Naive thymus-derived CD4-positive, alpha-beta T cell (primary cell): Measurements from ENCODE around the gene RTN4R. TPM values are rescaled to one million over a fixed set of nuclear protein-coding genes. Genes with fewer than 3 reads are reported as not detected.
"Not testable (repeated sequence)": the region's sequence is repeated elsewhere in the genome, so short reads cannot be mapped to it uniquely, and the experiment has no call there.

Source experiments
- ATAC-seq: fragments of 150-1000 bp; cut with Tn5 transposase; 2 replicates; pipeline ENCODE4 v1.10.0; 2021; ENCODE audit warnings: mild to moderate bottlenecking, moderate library complexity
- CTCF ChIA-PET: fragments of 350-600 bp; sonication (Branson Sonifier 250); formaldehyde crosslinking; loops from one replicate; lab custom pipeline; 2021; ENCODE audit warnings: antibody characterized with exemption; lab: Charles Lee
- POLR2A ChIA-PET: fragments of 350-600 bp; sonication (Branson Sonifier 250); formaldehyde crosslinking; loops from one replicate; lab custom pipeline; 2021; ENCODE audit warnings: antibody characterized with exemption, inconsistent platforms; lab: Charles Lee
- DNase-seq, 9 donors: peaks; one replicate each; pipeline versions ENCODE4 v3.0.0 to v3.0.0-alpha.2; 2020 to 2022; ENCODE audit warnings: mixed read lengths in 1 of 9
- H3K27ac ChIP-seq: one replicate; pipeline ENCODE4 v1.7.0; 2013; ENCODE audit warnings: mild to moderate bottlenecking, low read depth, low read length, moderate library complexity
- H3K27me3 ChIP-seq, 2 donors: one replicate each; pipeline ENCODE4 v1.7.0; 2013; ENCODE audit warnings: low read length in 2 of 2, mild to moderate bottlenecking in 2 of 2, moderate library complexity in 2 of 2; ENCODE audit not compliant: control insufficient read depth in 2 of 2, insufficient read depth in 2 of 2
- H3K36me3 ChIP-seq, 3 experiments: 1 replicate in 2 of 3; 2 replicates in 1 of 3; pipeline ENCODE4 v1.7.0; 2013; ENCODE audit warnings: low read length in 3 of 3, mild to moderate bottlenecking in 3 of 3, moderate library complexity in 1 of 3; ENCODE audit not compliant: insufficient read depth in 3 of 3, control insufficient read depth in 2 of 3
- H3K4me1 ChIP-seq, 2 donors: one replicate each; pipeline ENCODE4 v1.7.0; 2013; ENCODE audit warnings: low read length in 2 of 2, mild to moderate bottlenecking in 2 of 2, moderate library complexity in 1 of 2; ENCODE audit not compliant: control insufficient read depth in 2 of 2, insufficient read depth in 2 of 2
- H3K4me3 ChIP-seq: 2 replicates; pipeline ENCODE4 v1.7.0; 2013; ENCODE audit warnings: mild to moderate bottlenecking, low read length
- H3K9me3 ChIP-seq, 3 experiments: 1 replicate in 2 of 3; 2 replicates in 1 of 3; pipeline ENCODE4 v1.7.0; 2013; ENCODE audit warnings: low read length in 3 of 3; ENCODE audit not compliant: control insufficient read depth in 2 of 3
- H3K27ac Mint-ChIP-seq, 9 donors: one replicate each; pipeline ENCODE4 v1.8.0; 2020 to 2022; ENCODE audit warnings: mixed read lengths in 9 of 9, mild to moderate bottlenecking in 8 of 9, moderate library complexity in 5 of 9, inconsistent platforms in 2 of 9
- H3K27me3 Mint-ChIP-seq, 5 donors: one replicate each; pipeline ENCODE4 v1.8.0; 2021 to 2022; ENCODE audit warnings: mixed read lengths in 5 of 5, mild to moderate bottlenecking in 1 of 5
- H3K36me3 Mint-ChIP-seq, 5 donors: one replicate each; pipeline ENCODE4 v1.8.0; 2020 to 2022; ENCODE audit warnings: mixed read lengths in 5 of 5, mild to moderate bottlenecking in 3 of 5, inconsistent platforms in 1 of 5
- H3K4me1 Mint-ChIP-seq, 7 donors: one replicate each; pipeline ENCODE4 v1.8.0; 2020 to 2022; ENCODE audit warnings: mixed read lengths in 7 of 7, mild to moderate bottlenecking in 3 of 7, inconsistent platforms in 1 of 7
- H3K4me3 Mint-ChIP-seq, 10 donors: one replicate each; pipeline ENCODE4 v1.8.0; 2020 to 2022; ENCODE audit warnings: mild to moderate bottlenecking in 10 of 10, mixed read lengths in 10 of 10, moderate library complexity in 6 of 10, inconsistent platforms in 2 of 10
- H3K9me3 Mint-ChIP-seq, 11 donors: one replicate each; pipeline ENCODE4 v1.8.0; 2020 to 2022; ENCODE audit warnings: mixed read lengths in 11 of 11, mild to moderate bottlenecking in 4 of 11, inconsistent platforms in 1 of 11, moderate library complexity in 1 of 11
- intact Hi-C, 2 donors: fragments of 100-400 bp; cut with micrococcal nuclease; formaldehyde crosslinking; loops; one replicate each; pipeline ENCODE4 v1.15.1; 2023
- polyA plus RNA-seq, 2 donors: library from polyadenylated mRNA; unstranded; fragments of 300-500 nt; fragmentation: Illumina TruSeq; gene quantifications; one replicate each; pipeline ENCODE4 v1.2.3, GENCODE V29; 2021
- total RNA-seq, 6 experiments: library from RNA in 5 of 6; stranded (reverse) in 5 of 6; gene quantifications; 1 replicate in 5 of 6; 2 replicates in 1 of 6; pipeline ENCODE4 v1.2.3 and lab custom pipeline; 2021 to 2026

RTN4R gene
- total and polyA plus RNA-seq, 7 experiments from 2014 or later = 0.98 to 2.9 (median 2.0) TPM

- H3K4me1 ChIP-seq, H3K36me3 ChIP-seq, H3K27me3 ChIP-seq, CTCF ChIA-PET, H3K9me3 ChIP-seq, H3K27ac ChIP-seq, ATAC-seq, H3K9me3 Mint-ChIP-seq, H3K4me3 ChIP-seq, H3K36me3 Mint-ChIP-seq, H3K27me3 Mint-ChIP-seq, H3K4me1 Mint-ChIP-seq, POLR2A ChIA-PET, DNase-seq: not testable (repeated sequence)
- H3K27ac Mint-ChIP-seq = peak overlapping the region in 1 of 9 donors; percentile 38
- peak overlapping the region; percentile 42 to 87 (median 73) for H3K4me3 Mint-ChIP-seq
- intact Hi-C loops = loop anchor here in 1 of 2 donors (1.0 kb wide), 1 partner anchor 61 kb away; no protein-coding TSS in a partner anchor
These were observed 1.3 kb downstream of the RTN4R start for GRCh38 chr22:20266667-20267440.

DNA sequence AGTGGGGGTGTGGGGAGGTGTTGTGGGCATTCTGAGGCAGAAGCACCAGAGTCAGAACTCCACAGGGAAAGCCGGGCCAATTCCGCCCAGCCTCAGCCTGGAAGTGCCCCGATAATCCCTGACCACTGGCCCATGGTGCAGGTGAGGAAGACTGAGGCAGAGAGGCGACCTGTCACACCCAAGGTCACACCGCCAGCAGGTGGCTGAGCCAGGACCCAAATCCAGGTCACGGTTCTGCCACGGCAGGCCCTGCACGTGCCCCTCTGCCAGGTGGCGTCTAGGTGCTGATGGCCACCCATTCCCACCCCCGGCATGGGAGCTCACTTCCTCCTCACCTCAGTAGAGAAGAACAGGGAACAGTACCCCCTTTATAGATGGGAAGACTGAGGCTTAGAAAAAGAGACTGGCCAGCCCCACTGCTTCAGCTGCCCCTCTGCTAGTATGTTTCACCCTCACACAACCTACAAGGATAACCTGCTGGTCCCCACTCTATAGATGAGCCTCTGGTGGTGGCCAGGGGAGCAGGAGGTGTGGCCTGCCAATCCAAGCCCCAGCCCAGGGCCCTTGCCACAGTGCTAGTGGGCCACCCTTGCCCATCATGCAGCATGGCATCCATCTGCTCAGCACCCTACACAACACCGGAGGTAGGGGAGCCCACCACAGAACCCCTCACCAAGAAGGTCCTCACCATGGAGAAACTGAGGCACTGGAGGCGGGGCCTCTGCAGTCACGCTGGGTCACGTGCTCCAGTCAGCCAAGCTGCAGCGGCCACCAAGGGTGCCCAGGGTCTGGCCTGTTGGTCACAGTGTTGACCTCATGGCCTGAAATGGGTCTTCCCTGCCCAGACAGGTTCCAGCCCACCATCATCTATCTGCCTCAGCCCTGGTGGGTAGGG lies 2.1 kb downstream of the RTN4R start:
- H3K4me1 Mint-ChIP-seq, H3K9me3 Mint-ChIP-seq, intact Hi-C loops, ATAC-seq, H3K36me3 ChIP-seq, CTCF ChIA-PET, H3K27me3 Mint-ChIP-seq, H3K4me3 ChIP-seq, H3K4me1 ChIP-seq, DNase-seq, POLR2A ChIA-PET, H3K27ac Mint-ChIP-seq, H3K36me3 Mint-ChIP-seq, H3K27ac ChIP-seq, H3K9me3 ChIP-seq, H3K27me3 ChIP-seq: not testable (repeated sequence)
- peak overlapping the region in 9 of 10 donors; percentile 23 to 87 (median 76) for H3K4me3 Mint-ChIP-seq

DNA sequence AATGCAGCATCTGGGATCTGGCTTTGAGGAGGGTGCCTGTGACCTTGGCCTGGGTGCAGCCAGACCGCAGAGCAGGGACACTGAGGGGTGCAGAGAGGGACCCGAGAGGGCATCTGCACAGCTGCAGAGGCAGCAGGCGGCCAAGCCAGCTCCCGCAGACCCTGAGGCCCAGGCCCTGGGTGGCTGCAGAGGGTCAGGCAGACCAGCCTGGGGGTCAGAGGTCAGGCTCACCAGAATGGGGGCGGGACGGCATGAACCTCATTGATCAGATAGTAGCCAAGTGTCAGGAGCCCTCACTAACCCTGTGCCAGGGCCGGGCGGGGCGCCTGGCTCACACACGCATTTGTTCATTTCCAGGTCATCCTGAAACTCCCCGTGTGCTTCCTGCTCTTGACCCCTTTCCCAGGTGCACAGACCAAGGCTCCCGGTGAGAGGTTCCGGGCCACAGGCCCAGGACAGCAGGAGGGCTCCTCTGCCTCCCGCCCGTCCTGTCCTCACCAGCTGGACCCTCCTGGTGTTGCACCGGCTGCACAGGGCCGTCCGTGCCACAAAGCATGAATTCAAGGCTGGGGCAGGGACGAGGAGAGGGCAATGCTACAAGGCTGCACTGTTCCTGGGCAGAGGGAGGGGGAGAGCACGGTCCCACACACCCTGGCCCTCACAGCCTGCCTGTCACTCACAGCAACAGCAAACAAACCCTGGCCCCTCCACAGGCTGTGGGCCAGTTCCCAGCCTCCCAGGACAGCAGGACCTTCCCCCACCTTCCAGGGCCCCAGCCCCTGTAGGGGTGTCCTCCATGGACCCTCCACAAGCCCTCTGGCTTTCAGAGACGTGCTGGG lies 3.3 kb downstream of the RTN4R start:
- H3K9me3 Mint-ChIP-seq = no peaks in the 10 kb centered on the region
- peak overlapping the region in 2 of 9 donors; percentile 23 to 62 for H3K27ac Mint-ChIP-seq
- H3K36me3 Mint-ChIP-seq = no peaks in the 10 kb centered on the region
- H3K27me3 ChIP-seq = no peaks in the 10 kb centered on the region
- ATAC-seq (no peak), DNase-seq (no peak)
- no peak overlapping the region for H3K4me3 ChIP-seq
- H3K4me3 Mint-ChIP-seq = peak overlapping the region in 1 of 10 donors; percentile 47
- peaks cover 0 to 6% (median 0%) of the 10 kb centered on the region in 5 donors for H3K27me3 Mint-ChIP-seq
- intact Hi-C loops = no loop called here
- POLR2A ChIA-PET = no interaction called here
- H3K4me1 Mint-ChIP-seq = peaks cover 0 to 7% (median 5%) of the 10 kb centered on the region in 7 donors
- CTCF ChIA-PET = no interaction called here
- peaks cover 0 to 4% of the 10 kb centered on the region in 2 donors for H3K4me1 ChIP-seq
- no peaks in the 10 kb centered on the region for H3K9me3 ChIP-seq
- no peaks in the 10 kb centered on the region for H3K36me3 ChIP-seq
- no peak overlapping the region for H3K27ac ChIP-seq

DNA sequence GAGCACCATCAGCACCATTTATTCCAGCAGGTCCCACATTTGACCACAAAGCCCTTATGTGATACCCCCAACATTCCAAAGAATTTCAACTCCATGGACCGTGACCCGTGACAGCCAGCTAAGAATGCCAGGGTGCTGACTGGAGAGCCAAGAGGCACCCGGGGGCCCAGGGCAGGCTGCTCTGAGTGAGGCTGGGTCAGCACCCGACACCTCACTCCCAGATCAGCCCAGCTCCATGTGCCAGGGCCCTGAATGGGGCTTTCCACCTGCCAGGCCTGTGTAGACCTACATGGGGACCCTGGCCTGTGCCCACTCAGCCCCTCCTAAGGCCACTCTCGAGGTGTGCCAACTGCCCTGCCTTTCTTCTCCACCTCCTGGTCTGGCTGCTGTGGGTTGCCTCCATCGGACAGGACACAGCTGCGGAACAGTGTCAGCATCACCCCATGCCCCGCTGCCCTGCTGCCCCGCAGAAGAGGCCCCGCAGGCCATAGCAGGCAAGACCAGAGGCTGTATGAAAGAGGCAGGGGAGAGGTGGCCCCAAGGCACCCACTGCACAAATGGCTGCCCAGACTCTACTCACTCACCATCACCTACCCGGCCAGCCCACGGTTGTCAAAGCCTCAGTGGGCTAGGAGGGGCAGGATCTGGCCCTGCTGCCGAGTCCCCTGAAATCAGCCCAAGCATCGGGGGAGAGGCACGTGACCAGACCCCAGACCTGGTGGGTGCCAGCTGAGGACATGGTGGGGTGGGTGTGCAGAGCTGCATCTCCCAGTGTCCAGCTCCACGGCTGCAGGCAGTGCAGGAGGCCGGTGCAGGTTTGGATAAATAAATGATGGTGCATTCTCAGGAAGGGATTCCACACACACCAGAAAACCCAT lies 4.5 kb downstream of the RTN4R start:
- DNase-seq, H3K4me3 Mint-ChIP-seq, H3K4me1 ChIP-seq, CTCF ChIA-PET, POLR2A ChIA-PET, H3K27ac ChIP-seq, H3K36me3 Mint-ChIP-seq, H3K9me3 ChIP-seq, H3K4me3 ChIP-seq, H3K36me3 ChIP-seq, intact Hi-C loops, H3K4me1 Mint-ChIP-seq, ATAC-seq, H3K27me3 Mint-ChIP-seq, H3K9me3 Mint-ChIP-seq, H3K27me3 ChIP-seq: not testable (repeated sequence)
- peak overlapping the region in 1 of 9 donors; percentile 47 for H3K27ac Mint-ChIP-seq

GRCh38 chr22:20262582-20263147 lies 5.5 kb downstream of the RTN4R start:
- H3K36me3 Mint-ChIP-seq = no peaks in the 10 kb centered on the region
- no peaks in the 10 kb centered on the region for H3K9me3 Mint-ChIP-seq
- intact Hi-C loops = no loop called here
- ChIA-PET POLR2A (no interaction called here), CTCF (interaction anchor here (0.6 kb wide), 1 partner anchor 107 kb away, joined by 3 read pairs; no protein-coding TSS in a partner anchor)
- Histone ChIP-seq H3K4me1 (no peaks in the 10 kb centered on the region), H3K36me3 (no peaks in the 10 kb centered on the region), H3K9me3 (no peaks in the 10 kb centered on the region), H3K27me3 (no peaks in the 10 kb centered on the region), H3K27ac (no peak overlapping the region), H3K4me3 (no peak overlapping the region)
- H3K4me3 Mint-ChIP-seq = no peak overlapping the region
- no peak for DNase-seq
- no peak for ATAC-seq
- H3K27ac Mint-ChIP-seq = no peak overlapping the region
- peaks cover 0 to 6% (median 0%) of the 10 kb centered on the region in 5 donors for H3K27me3 Mint-ChIP-seq
- peaks cover 0 to 7% (median 5%) of the 10 kb centered on the region in 7 donors for H3K4me1 Mint-ChIP-seq
